ENCODE data around the gene NECTIN4.

GRCh38 chr1:161098210-161099068 is 9.1 kb upstream of the NECTIN4 start, which contains the start of gene KLHDC9:
- no peak for TF ChIP-seq EP300 (IDR thresholded peaks at IDR 0.05)
- peak in 3 of 4 experiments; percentile 19 to 33 (median 25) for TF ChIP-seq CTCF (IDR thresholded peaks at IDR 0.05)
- TF ChIP-seq POLR2A (IDR thresholded peaks at IDR 0.05) = no peak

All from gastroesophageal sphincter (tissue), 3 donors.